GM21717 (cell line): ENCODE data around the gene SCFD2.
"Not testable (repeated sequence)": the region's sequence is repeated elsewhere in the genome, so short reads cannot be mapped to it uniquely, and the experiment has no call there.

Experiments
- ATAC-seq: cut with Tn5 transposase; IDR thresholded peaks from one replicate; pipeline ENCODE4 v1.9.1; 2021; ENCODE audit warnings: mild to moderate bottlenecking, moderate library complexity; ENCODE audit not compliant: unreplicated experiment

The SCFD2 gene

DNA sequence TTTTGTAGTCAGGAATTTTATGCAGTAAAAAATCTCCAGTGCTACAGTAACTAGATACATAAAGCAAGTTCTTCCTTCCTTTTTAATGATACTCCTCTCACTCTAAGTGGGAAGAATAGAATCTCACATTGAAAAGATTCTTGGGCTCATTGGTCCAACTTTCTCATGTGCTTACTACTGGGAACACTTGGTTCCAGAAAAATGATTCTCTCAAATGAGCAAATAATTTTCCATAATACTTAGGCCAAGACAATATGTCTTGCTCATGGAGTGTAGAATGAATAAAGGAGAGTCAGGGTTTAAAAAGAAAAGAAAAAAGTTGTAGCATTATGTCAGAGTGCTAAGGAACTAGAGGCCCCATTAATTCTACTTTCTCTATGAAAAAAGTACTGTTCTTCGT is 306.0 kb downstream of the SCFD2 start:
- ATAC-seq: no peak

DNA sequence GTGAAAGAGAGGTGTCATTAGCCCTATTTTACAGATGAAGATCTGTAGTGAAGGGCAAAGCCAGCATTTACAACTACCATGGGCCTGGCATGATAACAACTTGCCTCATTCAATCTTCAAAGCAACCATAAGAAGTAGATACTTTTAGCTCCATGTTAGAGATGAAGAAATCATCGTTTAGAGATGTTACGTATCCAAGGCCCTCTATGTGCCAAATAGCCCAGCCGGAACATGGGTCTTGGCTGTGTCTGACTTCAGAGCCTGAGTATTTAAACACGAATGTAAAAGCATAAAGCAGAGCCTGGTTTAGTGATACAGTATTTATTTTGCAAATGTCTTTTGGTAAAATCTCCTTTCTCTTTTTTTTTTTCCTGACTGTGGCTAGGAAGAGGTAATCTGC is 306.6 kb downstream of the SCFD2 start:
- ATAC-seq: no peak

DNA sequence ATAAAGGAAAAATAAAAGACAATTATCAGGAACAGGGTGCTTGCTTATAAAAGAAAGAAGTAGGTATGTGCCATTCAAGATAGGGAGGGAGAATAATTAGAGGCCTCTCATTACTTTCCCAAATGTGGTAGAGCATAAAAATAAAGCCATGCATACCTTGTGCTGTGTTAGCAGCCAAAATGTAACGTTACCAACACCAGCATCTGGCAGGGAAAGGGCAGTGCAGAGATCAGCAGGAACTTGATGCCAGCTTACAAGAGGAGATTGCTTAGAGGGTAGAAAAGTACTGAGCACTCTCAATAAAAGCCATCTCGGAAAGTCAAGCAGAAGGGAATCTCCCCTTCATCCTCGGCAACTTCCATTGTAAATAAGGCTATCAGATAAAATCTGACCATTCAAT is 308.2 kb downstream of the SCFD2 start:
- ATAC-seq: no peak

GRCh38 chr4:53057108-53057507 is 308.8 kb downstream of the SCFD2 start:
- not testable (repeated sequence) for ATAC-seq

- ATAC-seq: no peak
These were observed 310.0 kb downstream of the SCFD2 start for GRCh38 chr4:53055716-53056403.

DNA sequence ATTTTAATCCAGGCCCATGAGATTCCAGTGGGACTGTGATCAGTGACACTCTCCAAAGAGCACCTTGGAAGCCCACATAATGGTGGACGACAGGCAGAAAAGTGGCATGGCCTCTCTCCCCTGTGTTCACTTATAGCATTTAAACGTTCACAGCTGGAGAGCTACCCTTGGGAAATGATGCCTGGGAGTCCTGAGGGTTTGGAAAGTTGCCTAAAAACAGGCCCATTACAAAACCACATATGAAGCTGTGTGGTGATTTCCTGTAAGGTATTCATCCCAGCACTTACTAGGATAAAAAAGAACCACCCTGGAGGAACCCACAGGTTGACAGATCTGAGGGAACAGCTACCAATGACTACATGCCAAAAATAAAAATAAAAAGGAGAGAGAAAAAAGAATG is 310.6 kb downstream of the SCFD2 start:
- no peak for ATAC-seq

DNA sequence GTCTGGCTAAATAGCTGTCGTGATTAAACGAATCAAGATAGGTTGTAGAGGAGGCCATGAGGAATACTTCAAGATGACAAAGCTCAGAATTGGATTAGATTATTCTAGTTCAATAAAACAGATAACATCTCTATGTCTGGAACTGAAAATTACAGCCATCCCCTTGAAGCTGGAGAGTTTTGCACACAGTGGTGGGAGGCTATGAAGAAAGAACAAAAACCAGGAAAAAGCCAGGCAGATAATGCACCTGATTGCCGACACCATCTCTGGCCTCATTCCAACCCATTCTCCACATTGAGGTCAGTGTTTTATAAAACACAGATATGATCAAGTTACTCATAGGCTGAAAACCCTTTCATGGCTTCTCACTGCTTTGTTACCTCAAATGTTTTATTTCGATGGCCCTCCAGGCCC is 315.5 kb downstream of the SCFD2 start:
- ATAC-seq: no peak

GRCh38 chr4:53049528-53049927 is 316.3 kb downstream of the SCFD2 start:
- ATAC-seq: no peak

GRCh38 chr4:53044651-53044960 is 321.3 kb downstream of the SCFD2 start:
- no peak for ATAC-seq

- no peak for ATAC-seq
These were observed 321.8 kb downstream of the SCFD2 start for GRCh38 chr4:53043891-53044650.

- no peak for ATAC-seq
These were observed 322.8 kb downstream of the SCFD2 start for GRCh38 chr4:53043055-53043454.

GRCh38 chr4:53040851-53041250 is 325.0 kb downstream of the SCFD2 start:
- no peak for ATAC-seq

DNA sequence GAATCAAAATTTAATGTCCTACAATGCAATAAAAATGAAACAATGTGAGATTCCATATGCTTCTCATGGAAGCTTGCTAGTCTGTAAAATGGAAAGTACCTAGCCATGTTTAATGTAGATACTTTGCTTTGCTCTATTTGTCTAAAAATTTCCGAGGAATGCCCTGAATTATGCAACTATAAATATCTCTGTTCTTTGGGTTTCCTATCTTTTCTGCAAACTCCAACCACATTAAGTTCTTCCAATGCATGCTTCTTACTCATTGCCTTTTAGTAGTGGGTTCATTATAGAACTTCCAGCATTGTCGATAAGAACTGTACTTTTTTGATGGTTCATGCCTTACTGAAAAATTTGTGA is 325.4 kb downstream of the SCFD2 start:
- ATAC-seq: no peak

DNA sequence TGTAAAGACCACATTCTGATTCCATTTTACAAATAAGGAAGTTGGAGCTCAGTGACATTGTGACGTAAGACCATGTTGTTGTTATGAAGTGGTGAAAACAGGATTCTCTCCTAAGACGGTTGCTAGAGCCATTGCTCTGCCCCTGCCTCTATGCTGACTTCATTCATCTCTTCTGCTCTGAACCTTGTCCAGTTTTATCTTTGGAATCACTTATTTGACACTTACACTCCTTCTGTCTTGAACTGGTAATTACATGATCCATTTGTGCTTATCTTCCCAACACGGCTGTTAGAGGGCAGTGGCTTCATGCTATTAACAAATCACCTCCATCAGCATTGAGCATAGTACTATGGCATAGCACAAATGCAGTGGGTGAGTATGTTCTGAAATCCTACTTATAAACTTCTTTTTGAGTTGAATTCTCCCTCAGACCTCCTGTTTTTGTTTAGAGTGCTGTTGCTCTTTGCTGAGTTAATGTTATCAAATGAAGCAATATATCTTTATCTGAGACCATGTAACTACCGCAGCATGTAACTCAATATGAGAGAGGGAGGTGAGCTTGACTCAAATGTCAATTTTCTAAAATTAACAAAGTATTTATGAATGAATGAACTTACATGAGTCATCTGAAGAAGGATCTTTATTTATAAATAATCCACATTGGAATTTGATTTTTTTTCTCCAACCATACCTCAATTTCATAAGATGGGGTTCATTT is 326.0 kb downstream of the SCFD2 start:
- no peak for ATAC-seq

DNA sequence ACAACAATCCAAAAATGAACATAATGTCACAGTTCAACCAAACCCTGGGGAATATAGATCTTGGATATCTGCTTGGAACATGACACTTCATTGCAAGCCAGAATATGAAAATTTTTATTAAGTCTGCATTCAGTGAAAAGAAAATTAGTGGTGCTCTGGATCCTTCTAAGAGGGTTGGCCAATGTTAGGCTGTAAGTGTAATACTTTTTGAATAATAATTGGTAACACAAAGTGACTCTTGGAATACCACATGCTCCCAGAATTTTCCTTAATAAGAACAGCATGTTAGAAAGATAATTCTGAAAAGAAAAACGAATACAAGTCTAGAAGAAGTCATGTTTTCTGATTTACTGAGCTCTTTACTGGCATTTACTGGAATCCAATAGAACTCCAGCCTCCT is 328.0 kb downstream of the SCFD2 start:
- ATAC-seq: no peak

DNA sequence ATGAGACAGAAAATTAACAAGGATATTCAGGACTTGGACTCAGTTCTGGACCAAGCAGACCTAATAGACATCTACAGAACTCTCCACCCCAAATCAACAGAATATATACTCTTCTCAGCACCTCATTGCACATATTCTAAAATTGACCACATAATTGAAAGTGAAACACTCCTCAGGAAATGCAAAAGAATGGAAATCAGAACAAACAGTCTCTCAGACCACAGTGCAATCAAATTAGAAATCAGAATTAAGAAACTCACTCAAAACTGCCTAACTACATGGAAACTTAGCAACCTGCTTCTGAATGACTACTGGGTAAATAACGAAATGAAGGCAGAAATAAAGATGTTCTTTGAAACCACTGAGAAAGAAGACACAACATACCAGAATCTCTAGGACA is 333.0 kb downstream of the SCFD2 start:
- ATAC-seq: not testable (repeated sequence)

DNA sequence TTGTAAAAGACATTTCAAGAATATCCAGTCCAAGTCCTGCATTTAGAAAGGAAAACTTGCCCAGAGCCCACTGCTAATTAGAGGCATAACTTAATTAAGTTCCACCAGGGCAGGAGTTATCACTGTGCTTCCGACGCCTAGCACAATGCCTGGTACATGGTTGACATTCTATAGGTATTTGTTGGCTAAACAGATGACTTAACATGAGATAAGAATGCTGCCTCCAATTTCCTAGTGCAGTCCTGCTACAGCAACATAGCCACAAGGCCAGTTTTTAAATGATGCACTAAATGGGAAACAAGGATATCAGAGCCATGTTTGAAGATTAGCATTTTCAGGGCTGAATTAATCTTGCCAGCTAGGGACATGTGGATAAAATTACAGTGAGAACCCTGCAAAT is 339.6 kb downstream of the SCFD2 start:
- no peak for ATAC-seq

DNA sequence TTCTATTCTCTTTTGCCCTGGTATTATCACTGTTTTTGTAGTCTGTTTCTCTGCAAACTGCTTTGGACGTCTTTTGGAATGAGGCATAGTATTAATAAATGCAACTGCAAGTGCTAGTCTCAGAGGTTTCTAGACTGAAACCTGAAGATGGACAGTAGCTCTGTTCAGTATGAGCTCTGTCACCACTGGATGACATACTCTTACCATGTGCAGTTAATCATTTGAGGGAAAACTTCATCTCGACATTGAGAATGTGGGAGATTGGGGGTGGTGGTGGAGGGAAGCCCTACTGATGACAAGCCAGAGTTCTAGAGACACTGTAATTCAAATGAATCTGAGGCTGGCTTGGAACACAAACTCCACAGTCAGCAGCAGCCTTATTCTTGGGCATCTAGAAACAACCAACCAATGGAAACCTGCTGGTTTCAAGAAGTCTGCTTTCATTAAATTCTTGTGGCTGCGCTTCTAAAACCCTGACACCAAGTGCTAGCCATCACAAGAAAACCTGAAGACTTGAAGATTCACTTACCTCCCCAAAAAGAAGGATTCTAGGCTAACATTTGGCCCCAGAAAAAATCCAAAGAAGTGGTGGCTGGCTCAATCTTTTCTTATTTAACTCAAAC is 342.1 kb downstream of the SCFD2 start:
- no peak for ATAC-seq

- ATAC-seq: no peak
These were observed 343.3 kb downstream of the SCFD2 start for GRCh38 chr4:53022513-53023100.

DNA sequence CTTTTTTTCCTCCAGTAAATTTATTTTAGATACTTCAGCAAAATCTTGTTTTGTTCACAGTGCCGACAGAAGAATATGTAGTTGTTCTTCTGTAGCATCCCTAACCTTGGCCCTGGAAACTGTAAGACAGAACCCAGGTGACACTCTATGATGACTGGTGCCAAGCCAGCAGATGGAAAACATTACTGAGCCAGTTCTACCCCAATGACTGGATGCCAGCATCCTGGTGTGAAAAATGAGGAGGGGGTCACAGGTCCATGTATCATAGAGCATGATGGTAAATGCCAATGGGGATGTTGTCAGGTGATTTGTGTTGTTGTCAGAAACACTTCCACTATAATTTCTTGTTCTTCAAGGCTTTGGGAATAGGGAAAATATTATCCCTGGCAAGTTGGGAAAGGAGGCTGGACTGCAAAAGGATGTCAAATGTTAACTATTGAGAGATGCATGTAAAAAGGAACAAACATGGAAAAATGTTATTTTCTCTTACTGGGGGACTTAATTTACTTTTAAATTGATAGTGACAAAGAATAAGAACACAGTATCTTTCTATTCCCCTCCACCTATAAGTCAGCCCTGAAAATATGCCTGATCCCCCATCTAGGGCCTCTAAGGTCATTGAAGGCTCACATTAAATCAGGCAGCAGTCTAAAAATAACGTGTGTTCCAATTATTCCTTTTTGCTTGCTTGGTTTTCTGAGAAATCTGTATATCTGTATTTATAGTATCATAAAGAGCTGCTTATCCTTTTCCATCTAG is 343.9 kb downstream of the SCFD2 start:
- no peak for ATAC-seq
